DND-41 (cell line): ENCODE data around the gene PRAMEF27.
"Not testable (repeated sequence)": the region's sequence is repeated elsewhere in the genome, so short reads cannot be mapped to it uniquely, and the experiment has no call there.

Experiments
- EZH2 ChIP-seq: IDR thresholded peaks from 3 replicates; pipeline ENCODE4 v1.6.1; 2012; ENCODE audit warnings: borderline replicate concordance, low read depth, mild to moderate bottlenecking, moderate library complexity, low read length, inconsistent platforms; ENCODE audit not compliant: severe bottlenecking
- TF ChIP-seq, protein P1 (sequence below): IDR thresholded peaks from 2 replicates; pipeline ENCODE4 v1.5.1; 2012; ENCODE audit warnings: borderline replicate concordance, low read length, moderate library complexity, mild to moderate bottlenecking; ENCODE audit not compliant: poor library complexity, severe bottlenecking; ENCODE audit errors: extremely low read depth

DNA sequence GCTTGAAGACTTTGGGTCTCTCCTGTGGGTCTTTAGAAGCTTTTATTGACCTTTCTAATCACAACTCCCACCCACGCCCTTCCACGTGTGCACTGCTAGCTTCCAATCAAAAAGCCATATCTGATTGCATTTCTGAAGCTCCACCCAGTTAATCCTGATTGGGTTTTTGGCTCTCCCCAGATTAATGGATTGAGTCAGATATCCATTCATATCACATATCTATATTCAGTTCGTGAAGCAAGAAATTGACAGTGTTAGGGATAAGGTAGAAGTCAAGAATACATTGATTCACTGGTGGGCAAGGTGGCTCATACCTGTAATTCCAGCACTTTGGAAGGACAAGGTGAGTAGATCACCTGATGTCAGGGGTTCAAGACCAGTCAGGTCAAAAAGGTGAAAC is at the start of gene PRAMEF27:
- TF ChIP-seq, protein P1, sequence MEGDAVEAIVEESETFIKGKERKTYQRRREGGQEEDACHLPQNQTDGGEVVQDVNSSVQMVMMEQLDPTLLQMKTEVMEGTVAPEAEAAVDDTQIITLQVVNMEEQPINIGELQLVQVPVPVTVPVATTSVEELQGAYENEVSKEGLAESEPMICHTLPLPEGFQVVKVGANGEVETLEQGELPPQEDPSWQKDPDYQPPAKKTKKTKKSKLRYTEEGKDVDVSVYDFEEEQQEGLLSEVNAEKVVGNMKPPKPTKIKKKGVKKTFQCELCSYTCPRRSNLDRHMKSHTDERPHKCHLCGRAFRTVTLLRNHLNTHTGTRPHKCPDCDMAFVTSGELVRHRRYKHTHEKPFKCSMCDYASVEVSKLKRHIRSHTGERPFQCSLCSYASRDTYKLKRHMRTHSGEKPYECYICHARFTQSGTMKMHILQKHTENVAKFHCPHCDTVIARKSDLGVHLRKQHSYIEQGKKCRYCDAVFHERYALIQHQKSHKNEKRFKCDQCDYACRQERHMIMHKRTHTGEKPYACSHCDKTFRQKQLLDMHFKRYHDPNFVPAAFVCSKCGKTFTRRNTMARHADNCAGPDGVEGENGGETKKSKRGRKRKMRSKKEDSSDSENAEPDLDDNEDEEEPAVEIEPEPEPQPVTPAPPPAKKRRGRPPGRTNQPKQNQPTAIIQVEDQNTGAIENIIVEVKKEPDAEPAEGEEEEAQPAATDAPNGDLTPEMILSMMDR: not testable (repeated sequence)
- TF ChIP-seq EZH2: not testable (repeated sequence)
